HG03571 (cell line): ENCODE results near the gene PARP8.
A peak's percentile ranks its signal among the peaks of the same experiment; 100 is the strongest.
"Not testable (repeated sequence)": the region's sequence is repeated elsewhere in the genome, so short reads cannot be mapped to it uniquely, and the experiment has no call there.

ENCODE experiments used
- ATAC-seq: cut with Tn5 transposase; IDR thresholded peaks from one replicate; pipeline ENCODE4 v1.9.1; 2021; ENCODE audit not compliant: unreplicated experiment

The PARP8 gene, protein sequence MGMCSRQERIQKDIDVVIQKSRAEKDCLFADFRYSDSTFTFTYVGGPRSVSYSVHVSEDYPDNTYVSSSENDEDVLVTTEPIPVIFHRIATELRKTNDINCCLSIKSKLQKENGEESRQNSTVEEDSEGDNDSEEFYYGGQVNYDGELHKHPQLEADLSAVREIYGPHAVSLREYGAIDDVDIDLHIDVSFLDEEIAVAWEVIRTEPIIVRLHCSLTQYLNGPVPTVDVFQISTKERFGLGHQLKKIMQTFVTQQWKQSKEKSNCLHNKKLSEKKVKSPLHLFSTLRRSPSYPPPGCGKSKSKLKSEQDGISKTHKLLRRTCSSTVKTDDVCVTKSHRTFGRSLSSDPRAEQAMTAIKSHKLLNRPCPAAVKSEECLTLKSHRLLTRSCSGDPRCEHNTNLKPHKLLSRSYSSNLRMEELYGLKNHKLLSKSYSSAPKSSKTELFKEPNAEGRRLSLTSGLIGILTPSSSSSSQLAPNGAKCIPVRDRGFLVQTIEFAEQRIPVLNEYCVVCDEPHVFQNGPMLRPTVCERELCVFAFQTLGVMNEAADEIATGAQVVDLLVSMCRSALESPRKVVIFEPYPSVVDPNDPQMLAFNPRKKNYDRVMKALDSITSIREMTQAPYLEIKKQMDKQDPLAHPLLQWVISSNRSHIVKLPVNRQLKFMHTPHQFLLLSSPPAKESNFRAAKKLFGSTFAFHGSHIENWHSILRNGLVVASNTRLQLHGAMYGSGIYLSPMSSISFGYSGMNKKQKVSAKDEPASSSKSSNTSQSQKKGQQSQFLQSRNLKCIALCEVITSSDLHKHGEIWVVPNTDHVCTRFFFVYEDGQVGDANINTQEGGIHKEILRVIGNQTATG

DNA sequence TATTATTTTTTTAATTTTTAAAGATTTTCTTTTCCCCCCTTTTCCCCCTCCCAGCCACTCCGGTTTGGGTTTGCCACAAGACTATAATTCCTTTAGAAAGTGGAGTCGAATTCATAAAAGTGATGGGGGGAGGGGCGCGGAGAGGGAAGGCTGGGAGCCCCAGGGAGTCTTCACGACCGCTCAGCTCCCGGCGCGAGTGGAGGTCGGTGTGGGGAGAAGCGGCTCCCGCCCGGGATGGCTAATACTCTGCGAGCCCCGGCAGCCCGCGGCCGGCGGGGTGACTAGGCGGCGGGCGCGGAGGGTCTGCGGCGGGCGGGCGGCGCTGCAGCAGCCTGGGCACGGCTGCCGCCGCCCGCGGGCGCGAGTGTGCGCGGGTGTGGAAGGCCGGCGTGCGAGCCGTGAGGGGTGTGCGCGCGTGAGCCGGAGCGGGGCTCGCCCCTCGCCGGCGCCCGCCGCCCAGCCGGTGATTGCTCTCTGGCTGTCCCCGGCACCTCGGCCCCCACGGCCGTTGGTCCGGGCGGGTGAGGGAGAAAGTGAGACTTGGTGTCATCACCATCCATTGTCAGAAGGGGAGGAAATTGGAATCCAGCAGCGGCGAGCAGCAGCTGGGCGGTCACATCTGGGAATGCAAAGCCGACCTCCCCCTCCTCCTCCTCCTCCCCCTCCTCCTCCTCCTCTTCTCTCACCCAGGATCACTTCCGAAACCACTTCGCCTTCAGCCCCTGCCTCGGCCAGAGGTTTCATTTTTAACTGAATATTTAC lies at the start of gene PARP8:
TSS of gene PARP8 (plus strand) at position 377 of the 762 bp plus-strand sequence. CDS start 459 bp downstream, outside the sequence.
- ATAC-seq, result peak; percentile 47

DNA sequence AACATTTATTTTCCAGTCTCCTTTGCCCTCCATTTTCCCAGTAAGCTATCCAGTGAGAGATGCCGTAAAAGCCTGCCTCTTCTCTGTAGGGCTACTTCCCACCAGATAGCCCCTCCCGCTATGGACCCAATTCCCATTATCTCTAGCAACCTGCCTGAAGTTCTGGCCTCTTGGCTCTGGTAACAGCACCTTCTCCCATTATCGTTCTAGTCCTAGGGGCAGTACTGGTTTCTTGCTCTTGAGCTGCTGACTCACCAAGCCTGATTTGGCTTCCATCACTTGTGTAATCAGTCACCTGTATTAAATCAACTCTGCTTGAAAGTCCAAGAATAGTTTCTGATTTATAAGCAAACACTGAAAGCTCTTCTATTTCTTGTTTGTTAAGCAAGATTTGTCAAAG lies 42.8 kb upstream of the PARP8 start:
- ATAC-seq, result no peak

DNA sequence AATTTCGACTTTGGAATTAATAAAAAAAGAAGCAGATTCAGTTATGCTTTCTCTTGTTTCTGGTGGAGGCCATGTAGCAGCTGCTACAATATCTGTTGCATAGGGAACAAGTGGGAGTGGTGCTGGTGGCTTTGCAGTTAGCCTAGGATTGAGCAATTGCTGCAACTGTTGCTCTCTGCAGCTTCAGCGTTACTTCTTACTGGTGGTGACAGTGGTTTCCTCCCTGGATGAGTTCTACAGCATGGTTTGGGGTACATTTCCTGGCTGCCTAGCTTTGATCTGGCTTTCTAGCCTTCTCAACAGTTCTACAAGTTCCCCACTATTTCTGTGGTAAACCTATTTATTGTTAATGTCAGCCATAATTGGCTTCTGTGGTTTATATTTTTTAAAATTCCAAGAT lies 31.6 kb upstream of the PARP8 start:
- ATAC-seq, result not testable (repeated sequence)

DNA sequence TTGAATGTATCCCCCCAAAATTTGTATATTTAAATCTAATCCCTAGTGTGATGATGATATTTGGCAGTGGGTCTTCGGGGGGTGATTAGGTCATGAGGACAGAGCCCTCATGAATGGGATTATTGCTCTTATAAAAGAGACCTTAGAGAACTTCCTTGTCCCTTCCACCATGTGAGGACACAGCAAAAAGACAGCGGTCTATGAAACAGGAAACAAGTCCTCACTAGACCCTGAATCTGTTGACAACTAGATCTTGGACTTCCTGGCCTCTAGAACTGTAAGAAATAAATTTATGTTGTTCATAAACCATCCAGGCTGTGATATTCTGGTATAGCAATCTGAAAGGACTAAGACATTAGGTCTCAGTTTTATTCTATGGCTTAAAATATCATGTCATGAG lies 28.9 kb upstream of the PARP8 start:
- not testable (repeated sequence) for ATAC-seq

DNA sequence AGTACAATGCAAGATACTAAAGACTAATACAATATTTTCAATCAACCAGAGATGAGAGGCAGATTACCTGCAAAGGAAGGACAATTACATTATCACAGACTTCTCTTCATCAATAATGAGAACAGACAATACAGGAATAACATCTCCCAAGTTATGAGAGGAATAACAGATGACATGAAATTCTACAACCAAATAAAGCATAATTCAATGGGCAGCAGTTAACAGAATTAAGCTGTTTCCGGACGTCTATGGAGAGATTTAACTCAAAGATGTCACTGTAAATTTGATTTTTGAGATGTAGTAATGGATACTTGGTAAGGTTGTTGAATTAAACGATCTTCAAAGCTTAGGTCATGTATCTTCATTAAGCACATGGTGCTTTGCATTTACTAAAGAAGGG lies 19.8 kb upstream of the PARP8 start:
- no peak for ATAC-seq

DNA sequence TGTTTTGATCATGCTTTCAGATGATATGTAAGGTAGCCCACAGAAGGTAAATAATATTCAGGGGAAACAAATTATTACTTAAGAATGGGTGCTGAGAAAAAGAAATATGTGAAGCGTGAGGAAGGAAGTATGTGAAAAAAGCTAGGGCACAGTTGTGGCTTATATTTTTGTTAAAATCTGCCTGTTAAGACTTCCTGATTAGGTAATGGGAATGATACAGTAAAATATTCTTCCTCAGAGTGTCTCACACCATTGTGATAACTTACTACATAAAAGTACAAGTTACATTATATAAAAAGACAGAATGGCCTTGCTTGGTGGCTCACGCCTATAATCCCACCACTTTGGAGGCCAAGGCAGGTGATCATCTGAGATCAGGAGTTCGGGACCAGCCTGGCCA lies 18.7 kb upstream of the PARP8 start:
- ATAC-seq, result no peak

DNA sequence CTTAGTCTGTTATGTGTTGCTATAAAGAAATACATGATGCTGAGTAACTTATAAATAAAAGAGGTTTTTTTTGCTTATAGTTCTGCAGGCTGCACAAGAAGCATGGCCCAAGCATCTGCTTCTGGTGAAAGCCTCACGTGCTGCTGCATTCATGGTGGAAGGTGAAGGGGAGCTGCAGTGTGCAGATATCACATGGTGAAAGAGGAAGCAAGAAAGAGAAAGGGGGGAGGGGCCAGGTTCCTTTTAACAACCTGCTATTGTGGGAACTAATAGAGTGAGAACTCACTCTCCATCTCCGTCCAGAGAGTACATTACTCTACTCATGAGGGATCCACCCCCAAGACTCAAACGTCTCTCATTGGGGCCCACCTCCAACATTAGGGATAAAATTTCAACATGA lies 12.5 kb upstream of the PARP8 start:
- peak; percentile 96 for ATAC-seq

DNA sequence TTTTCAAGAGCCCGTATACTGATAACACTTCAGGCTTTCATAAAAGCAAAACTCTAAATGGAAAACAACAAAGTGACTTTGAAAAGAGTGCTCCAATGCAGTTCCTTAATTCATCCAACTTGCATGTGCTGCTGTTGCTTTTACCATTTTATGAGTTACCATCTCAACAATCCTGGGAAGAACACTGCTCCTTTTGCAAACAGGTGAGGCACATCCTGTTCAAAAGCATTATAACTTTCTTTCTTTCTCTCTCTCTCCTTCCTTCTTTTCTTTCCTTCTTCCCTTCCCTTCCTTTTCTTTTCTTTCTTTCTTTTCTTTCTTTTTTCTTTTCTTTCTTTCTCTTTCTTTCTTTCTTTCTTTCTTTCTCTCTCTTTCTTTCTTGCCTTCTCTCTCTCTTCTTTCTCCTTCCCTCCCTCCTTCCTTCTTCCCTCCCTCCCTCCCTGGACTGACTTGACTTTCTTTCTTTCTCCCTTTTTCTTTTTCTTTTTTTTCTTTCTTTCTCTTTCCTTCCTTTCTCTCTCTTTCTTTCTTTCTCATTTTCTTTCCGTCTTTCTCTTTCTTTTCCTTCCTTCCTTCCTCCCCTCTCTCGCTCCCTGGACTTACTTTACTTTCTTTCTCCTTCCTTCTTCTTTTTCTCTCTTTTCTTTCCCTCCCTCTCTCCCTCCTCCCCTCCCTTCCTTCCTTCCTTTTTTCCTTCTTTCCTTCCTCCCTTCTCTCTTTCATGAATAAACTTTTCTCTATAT lies 11.2 kb upstream of the PARP8 start:
- no peak for ATAC-seq

DNA sequence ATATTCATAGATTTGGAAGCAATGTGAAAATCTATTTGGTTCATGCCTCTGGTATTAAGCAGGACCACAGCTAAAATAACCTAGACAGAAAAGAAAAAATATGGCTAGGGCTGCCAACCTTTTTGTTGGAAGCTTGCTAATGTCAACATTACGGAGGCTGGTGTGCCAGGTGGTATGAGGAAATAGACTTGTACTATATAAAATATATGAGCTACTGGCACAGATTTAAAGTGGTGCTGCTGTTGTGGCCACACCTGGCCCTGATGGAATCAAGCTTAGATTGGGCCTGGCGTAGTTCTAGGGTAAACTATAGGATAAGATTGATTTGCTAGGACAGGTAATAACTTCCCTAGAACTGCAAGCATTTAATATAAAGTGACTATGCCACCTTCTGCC lies 10.6 kb upstream of the PARP8 start:
- ATAC-seq, result no peak

DNA sequence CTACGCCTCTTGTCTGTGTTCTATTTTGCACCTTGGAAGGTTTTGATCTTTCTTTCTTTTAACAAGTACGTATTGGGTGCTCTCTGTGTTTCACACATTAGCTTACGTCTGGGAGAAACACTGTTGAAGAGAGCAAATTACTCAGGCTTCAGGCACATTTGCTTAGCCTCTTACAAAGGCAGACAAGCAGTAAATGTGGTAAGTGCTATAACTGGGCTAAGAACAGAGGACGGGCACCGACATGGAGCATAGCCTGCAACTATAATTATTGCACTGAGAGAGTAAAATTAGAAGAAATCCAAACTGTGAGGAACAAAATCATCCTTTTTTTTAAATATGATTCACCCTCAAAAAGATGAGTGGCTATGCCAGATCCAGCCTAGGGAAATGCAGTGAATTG lies 9.4 kb upstream of the PARP8 start:
- no peak for ATAC-seq

DNA sequence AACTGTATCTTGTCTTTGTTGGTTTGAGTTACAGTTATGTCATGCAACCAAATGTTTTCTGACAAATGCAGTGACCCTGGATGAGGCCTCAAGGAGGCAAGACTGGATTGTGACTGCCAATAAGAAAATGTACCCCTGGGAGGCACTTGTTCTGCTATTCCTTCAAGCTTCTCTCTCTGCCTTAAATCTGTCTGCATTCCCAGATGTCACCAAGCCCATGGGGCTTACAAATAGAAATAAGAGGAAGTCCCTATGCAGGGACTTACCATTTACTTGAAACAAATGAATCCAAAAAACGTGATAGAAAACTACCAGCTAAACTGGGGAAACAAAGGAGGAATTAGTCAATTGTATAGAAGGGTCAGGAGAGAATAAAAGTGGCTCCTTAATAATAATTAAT lies 8.2 kb upstream of the PARP8 start:
- no peak for ATAC-seq

DNA sequence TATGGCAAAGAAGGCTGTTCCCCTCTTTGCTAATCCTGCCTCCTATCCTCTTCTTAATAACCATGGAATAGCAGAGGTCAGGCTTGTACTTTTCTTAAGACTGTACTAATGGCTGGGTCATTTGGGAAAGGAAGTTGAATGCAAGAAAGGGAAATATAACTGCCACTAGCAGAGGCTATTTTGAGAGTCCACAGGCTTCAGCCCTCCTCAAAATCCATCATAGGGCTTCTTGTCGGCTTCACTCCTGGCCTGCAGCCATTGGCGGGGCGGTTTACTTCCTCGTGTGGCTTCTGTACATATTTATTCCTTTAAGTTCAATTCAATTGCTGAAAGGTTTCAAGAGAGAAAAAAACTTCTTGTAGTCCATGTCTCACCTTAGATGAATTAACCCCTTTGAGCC lies 2.8 kb upstream of the PARP8 start:
- no peak for ATAC-seq

DNA sequence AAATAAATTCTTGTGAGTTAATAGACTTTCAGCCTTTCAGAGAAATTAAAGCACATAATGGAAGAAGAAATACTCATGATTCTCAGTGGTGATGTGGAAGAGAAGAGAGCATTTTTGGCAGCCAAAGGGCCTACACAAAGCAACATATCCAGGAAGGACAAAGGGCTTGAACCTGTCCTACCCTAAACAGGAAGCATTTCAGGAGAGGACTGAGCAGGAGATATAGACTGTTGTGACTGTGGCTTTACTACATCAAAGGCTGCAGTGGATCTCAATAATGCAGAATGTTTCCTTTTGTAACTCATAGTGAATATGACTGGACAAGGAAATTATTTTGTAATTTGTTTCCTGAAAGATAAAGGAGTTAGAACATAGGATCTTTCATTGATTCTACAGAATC lies 1.3 kb upstream of the PARP8 start:
- no peak for ATAC-seq

DNA sequence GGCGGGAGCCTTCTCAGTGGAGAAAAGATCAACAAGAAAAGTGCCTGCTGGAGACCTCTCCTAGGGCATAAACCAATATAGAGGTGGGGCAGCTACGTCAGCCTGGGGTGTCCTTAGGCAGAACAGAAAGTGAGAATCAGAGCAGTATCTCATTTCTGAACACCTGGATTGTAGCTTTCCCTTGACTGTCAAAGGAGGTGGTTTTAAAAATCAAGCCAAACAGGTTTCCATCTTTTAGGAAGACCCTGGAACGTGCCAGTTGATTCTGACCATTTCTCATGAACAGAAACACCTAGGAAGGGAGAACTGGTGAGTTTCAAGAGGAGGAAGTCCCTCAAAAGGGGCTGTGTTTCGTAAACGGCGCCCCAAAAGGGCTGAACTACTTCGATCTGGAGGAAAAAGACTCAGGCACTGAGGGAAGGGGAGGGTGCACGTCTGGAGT lies 655 bp upstream of the PARP8 start:
- not testable (repeated sequence) for ATAC-seq

DNA sequence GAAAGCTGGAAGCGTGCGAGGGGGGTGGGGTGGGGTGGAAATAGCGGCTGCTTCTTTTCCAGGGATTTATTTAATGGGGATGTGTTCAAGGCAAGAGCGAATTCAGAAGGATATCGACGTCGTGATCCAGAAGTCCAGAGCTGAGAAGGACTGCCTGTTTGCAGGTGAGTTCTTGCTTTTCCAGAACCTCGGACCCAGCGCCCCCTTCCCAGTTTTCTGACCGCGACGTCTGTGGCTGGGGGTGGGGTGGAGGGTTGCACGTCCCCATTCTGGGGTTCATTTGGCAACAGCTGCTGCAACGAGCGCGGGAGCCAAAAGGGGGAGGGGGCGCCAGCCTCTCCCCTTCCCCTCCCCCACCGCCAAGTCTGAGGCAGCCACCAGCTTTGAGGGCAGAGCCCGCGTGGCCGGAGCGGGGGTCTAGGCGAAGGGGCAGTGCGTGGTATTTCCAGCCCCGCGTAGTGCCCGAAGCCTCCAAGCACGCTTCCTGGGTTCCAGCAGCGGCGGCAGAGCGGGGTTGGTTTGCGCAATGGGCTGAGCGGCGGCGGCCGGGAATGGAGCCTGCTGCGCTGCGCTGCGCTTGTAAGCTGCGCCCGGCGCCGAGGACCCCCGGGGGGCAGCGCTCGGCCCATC lies 701 bp downstream of the PARP8 start:
- peak; percentile 50 for ATAC-seq

DNA sequence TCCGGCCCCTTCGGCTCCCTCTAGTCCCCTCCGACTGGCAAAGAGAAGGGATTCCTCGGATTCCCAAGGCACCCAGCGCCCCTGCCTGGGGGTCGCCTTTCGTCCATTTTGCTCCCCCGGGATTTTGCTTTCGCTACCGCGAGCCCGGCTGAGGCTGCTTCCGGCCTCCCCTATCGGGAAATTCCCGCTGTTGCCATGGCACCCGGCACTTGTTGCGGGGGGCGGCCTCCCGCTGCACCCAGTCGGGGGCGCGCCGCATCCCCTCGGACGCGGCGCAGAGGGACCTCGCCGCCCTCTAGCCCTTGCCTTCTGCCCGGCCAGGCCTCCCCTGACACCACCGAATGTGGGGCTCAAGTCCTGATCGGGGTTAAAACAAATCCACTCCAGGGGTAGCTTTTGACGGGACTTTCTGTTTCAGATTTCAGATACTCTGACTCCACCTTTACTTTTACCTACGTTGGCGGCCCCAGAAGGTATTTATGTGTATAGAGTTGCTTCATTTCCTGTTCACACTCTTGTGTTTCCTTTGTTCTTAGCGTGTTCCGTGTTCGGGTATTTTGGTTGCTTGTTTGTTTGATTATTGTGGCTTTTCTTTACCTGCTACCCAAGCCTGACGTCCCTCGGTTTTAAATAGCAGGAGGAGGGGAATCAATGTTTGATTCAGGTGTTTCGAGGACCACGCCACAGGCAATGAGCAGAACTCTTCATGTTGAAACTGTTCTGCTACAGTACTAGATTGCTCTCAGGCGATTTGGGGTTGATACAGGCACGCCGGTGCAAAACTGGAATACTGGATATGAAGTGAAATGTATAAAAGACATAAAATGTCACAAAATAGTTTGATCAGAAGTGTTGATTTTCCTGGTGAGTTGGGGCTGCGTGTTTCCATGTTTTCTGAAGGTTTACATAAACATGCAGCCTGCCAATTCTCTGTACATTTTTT lies 1.5 kb downstream of the PARP8 start:
- peak; percentile 85 for ATAC-seq

DNA sequence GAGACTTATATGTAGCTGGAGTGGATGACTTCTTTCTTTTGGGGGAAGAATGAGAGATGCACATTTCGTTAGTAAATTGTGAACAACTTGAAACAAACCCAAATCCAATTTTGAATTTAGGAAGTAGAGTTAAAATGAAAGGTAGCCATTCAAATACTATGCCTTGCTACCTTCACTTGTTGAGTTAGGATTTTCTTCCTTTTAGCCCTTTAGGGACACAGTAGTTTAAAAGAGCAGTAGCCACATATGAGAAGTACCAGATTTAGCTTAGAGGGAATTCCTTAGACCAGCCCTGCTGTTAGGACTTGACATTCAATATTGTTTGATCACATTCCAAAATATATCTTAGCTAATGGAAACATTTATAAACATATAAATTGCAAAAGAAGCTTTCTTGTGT lies 2.2 kb downstream of the PARP8 start:
- ATAC-seq, result not testable (repeated sequence)

DNA sequence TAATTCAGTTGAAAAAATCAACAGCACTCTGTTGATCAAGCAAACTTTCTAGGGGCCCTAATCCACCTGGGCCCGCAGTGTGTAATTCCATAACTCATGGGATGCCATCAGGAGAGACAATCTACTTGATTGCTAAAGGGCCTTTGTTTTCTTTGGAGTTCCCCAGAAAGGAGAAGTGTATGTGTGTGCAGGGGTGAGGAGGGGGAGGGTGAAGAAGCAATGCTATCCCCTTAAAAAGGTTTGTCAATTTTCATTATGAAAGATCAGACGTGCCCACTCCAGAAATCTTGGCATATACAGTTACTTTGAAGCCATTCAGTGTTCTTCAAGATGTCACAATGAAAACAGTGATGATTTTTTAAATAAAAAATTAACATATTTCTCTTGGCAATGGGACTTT lies 6.2 kb downstream of the PARP8 start:
- no peak for ATAC-seq

DNA sequence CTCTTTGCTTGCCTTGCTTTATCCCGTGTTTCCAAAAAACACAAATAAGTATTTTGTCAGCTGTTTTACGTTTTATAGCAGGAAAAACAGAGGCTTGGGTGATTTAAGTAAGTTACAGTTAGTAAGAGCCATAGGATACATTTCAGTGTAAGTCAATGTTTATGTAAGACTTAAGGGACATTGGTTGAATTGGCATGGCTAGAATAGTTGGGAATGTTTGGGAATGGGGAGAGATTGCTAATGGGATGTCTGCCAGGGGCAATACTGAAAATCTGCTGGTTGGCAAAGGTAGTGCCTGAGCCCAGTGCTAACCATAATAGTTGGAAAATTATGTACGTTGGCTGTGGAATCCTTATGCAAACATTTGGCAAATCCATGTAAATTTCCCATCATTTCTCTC lies 7.0 kb downstream of the PARP8 start:
- ATAC-seq, result not testable (repeated sequence)
